GM12875 (cell line): ENCODE measurements around the gene CELF3.

Source experiments
- H3K4me3 ChIP-seq: one replicate; pipeline ENCODE4 v1.5.1; 2011; ENCODE audit warnings: low read depth, low read length, control low read depth
- TF ChIP-seq, protein P1 (sequence below): IDR thresholded peaks from 2 replicates; pipeline ENCODE4 v1.5.1; 2011; ENCODE audit warnings: low read depth, mild to moderate bottlenecking, control low read depth, inconsistent platforms, low read length, moderate library complexity, borderline replicate concordance; ENCODE audit not compliant: insufficient read depth

CELF3 gene

DNA sequence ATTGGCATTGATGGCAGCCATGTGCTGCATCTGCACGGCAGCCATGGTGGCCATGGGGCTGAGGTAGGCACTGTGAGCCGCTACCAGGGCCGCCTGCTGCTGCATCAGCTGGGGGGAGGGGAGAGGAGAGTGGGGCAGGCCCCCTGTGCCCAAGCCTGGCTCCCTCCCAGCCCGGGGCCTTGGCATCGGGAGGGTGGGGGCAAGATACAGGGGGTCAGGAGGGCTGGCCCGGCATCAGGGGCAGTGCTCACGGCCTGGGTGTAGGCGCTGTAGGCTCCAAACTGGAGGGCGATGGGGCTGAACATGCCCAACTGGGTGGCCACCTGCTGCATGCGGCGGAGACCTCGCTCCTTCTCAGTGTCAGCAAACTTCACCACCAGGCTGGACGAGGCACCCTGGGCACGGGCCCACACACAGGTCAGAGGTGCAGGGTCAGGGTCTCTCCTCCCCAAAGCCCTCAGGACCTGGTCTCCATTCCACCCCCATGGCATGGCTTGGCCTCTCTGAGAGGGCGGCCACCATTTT is 9.0 kb downstream of the CELF3 start:
- no peak overlapping the region for H3K4me3 ChIP-seq
- TF ChIP-seq, protein P1, sequence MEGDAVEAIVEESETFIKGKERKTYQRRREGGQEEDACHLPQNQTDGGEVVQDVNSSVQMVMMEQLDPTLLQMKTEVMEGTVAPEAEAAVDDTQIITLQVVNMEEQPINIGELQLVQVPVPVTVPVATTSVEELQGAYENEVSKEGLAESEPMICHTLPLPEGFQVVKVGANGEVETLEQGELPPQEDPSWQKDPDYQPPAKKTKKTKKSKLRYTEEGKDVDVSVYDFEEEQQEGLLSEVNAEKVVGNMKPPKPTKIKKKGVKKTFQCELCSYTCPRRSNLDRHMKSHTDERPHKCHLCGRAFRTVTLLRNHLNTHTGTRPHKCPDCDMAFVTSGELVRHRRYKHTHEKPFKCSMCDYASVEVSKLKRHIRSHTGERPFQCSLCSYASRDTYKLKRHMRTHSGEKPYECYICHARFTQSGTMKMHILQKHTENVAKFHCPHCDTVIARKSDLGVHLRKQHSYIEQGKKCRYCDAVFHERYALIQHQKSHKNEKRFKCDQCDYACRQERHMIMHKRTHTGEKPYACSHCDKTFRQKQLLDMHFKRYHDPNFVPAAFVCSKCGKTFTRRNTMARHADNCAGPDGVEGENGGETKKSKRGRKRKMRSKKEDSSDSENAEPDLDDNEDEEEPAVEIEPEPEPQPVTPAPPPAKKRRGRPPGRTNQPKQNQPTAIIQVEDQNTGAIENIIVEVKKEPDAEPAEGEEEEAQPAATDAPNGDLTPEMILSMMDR: no peak

DNA sequence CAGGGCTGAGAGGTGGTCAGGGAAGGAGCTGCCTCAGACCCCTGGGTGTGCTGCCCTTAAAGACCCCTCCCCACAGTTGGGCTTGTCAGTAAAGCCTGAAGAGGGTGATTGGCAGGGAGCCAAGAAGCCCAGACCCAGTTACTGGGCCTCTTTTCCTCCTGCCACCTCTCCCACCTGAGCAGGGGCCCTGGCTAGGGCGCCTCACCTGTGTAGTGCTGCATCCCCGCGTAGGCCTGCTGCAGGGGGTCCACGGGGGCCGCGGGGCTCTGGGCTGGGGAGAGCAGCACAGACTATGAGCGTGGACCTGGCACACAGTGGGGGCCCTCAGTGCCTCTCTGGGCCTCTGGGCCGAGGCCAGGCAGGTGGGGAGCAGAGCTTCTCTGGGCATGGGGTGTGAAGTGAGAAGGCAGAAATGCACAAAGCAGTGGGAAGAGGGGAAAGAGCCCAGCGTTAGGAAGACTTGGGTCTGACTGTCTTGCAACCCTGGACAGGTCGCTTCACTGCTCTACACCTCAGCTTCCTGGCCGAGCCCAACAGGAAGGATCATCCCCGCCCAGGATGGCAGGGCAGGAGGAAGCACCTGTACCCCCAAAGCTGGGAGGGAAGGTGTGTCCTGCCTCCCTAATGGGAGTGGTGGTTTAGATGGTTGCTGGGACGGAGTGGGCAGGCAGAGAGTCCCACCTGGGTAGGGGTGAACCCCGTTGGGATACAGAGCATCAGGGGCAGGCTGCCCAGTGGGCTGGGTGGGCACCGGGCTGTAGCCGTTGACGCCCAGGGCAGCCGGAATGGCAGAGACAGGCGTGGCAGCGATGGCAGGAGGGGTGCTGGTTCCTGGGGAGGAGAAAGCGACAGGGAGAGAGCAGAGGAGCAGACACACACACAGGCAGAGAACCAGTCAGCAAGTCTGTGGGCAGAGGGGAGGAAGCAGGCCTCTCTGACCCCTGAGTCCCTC is 9.9 kb downstream of the CELF3 start:
- TF ChIP-seq, protein P1: no peak
- no peak overlapping the region for H3K4me3 ChIP-seq

DNA sequence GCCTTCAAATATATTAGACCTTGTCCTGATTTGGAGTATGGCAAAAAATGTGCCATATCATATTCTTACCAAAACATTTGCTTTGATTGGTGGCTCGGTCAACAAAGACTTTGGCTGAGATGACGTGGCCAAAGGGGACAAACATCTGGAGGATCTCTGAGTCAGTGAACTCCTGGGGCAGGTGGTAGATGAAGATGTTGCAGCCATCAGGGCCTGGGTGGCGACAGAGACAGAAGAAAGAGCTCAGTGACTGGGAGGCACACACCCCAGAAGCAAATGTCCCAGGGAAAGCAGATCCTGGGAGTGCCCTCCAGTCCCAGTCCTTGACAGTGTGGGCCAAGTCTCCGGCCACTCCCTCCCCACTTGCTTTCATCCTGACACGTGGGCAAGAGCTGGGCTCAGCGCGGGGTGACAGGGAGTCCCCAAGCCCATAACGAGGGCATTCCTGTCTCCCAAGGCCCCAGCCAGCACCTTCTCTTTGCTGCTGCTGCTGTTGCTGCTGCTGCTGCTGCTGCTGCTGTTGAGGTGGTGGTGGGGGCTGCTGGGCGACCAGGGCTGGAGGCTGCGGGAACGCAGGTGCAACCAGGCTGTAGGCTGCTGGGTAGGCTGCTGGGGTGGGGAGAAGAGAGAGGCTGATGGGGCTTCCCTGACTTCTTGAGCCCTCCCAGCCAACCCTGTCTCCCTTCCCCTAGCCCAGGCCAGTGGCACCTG is 10.7 kb downstream of the CELF3 start:
- TF ChIP-seq, protein P1: no peak

DNA sequence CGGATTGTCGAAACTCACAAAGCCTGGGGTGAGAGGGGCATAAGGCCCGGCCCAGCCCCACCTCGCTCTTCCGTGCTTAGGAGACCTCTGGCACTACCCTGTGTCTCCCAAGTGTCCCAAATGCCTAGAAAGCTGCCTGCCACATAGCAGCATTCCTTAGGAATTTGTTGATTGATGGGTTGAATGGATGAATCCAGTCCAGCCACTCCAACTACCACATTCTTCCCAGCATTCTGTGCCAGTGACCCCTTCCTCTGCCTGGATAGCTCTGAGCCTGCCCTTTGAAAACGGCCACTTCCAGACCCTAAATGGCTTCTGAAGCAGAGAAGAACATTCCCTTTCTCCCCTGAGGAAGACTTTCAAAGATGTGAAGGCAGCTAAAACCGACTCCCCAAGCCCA is 11.5 kb downstream of the CELF3 start:
- TF ChIP-seq, protein P1: no peak
- H3K4me3 ChIP-seq: no peak overlapping the region

More for the DNA sequence above, 10.7 kb downstream of the CELF3 start:
- H3K4me3 ChIP-seq: no peak overlapping the region

DNA sequence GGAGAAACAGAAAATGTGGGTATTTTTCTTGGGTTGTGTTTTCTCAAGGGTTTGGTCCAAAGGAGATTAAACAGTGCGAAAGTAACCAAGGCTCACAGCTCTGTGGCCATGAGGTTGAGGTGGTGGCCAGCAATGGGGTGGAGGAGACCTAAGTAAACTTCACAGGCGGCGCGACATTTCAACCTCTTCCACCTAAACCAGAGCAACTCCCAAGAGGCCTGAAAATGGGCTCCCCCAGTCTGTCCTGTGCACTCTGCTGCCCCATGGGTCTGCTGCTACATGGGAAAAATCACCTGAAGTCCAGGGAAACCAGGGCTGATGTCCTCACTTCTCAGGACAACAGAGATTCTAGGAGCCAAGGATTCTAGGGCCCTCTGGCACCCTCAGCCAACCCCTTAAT is 12.4 kb downstream of the CELF3 start:
- TF ChIP-seq, protein P1: no peak
- H3K4me3 ChIP-seq: no peak overlapping the region

DNA sequence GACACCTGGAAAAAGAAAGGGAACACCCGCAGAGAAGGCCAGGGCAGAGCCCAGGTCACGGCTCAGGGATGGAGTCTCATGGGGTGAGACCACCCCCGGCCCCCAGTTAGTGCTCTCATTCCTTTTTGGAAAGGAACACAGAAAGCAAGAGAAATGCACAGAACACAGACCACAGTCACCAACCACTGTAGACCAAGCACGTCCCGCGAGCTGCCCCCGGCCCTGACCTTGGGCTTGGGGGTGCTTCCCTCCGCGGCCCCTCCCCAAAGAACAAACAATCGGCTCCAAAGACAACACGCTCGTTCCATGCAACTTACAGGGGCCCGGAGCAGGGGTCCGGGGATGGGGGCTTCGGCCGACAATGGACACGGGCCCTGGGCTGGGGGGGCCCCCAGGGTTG is 12.8 kb downstream of the CELF3 start:
- no peak overlapping the region for H3K4me3 ChIP-seq
- TF ChIP-seq, protein P1: no peak

DNA sequence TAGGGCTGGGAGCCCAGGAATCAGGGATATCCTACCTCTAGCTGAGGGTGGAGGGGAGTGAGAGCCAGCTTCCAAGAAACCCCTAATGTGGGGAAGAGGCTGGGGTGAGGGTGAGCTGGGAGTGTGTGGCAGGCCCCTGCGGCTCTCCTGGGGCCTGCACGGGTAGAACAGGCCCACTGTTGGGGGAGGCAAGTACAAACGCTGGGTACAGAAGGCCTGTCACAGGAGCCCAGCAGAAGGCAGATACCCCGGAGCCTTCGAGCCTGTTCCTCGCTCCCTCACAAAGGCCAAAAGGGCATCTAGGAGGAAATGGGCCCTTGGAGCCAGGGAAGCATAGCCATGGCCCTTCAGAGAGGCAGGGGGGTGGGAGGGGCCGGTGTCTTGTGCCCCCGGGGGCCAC is 13.7 kb downstream of the CELF3 start:
- no peak overlapping the region for H3K4me3 ChIP-seq
- TF ChIP-seq, protein P1: no peak
